Lower leg skin (tissue), 3 donors: ENCODE results near the gene ALOX5.

Experiments used
- POLR2A ChIP-seq, 2 donors: fragments of 450-650 bp; IDR thresholded peaks; one replicate each; pipeline ENCODE4 v1.6.1; 2016 to 2017; ENCODE audit warnings: antibody characterized with exemption in 2 of 2, mild to moderate bottlenecking in 1 of 2, moderate library complexity in 1 of 2
- TF ChIP-seq, protein P1 (sequence below), 3 donors: fragments of 450-650 bp; IDR thresholded peaks; one replicate each; pipeline ENCODE4 v1.5.1; 2016; ENCODE audit warnings: antibody characterized with exemption in 3 of 3, mild to moderate bottlenecking in 3 of 3, moderate library complexity in 2 of 3

DNA sequence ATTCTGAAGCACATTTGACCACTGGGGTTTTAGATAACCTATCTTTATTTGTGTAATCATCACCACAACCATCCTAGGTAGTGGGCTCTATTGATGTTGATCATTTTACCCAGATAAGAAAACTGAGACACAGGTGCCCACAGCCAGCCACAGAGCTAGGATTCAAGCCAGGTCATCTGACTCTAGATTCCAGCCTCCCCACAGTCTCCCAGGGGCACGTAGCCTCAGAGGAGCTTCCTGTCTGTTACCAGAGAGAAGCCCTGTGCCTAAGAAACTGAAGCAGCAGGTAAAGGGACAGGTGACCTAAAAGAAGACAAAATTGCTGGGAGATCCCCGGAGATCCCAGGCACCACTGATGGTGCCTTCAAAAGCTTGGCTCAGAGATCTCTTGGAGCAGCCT, 55.8 kb downstream of the ALOX5 start:
- TF ChIP-seq, protein P1, sequence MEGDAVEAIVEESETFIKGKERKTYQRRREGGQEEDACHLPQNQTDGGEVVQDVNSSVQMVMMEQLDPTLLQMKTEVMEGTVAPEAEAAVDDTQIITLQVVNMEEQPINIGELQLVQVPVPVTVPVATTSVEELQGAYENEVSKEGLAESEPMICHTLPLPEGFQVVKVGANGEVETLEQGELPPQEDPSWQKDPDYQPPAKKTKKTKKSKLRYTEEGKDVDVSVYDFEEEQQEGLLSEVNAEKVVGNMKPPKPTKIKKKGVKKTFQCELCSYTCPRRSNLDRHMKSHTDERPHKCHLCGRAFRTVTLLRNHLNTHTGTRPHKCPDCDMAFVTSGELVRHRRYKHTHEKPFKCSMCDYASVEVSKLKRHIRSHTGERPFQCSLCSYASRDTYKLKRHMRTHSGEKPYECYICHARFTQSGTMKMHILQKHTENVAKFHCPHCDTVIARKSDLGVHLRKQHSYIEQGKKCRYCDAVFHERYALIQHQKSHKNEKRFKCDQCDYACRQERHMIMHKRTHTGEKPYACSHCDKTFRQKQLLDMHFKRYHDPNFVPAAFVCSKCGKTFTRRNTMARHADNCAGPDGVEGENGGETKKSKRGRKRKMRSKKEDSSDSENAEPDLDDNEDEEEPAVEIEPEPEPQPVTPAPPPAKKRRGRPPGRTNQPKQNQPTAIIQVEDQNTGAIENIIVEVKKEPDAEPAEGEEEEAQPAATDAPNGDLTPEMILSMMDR (IDR thresholded peaks at IDR 0.05), result no peak
- TF ChIP-seq POLR2A (IDR thresholded peaks at IDR 0.05), result no peak
